Lower lobe of right lung (tissue), 2 donors: ENCODE measurements around the gene LTBP1. TPM values are rescaled to one million over a fixed set of nuclear protein-coding genes. Genes with fewer than 3 reads are reported as not detected.

Source experiments
- ATAC-seq, 2 donors: fragments of 200-7000 bp; cut with Tn5 transposase; one replicate each; pipeline ENCODE4 v1.9.1; 2020 to 2022; ENCODE audit warnings: mild to moderate bottlenecking in 2 of 2, moderate library complexity in 2 of 2
- DNase-seq: peaks from one replicate; pipeline ENCODE4 v3.0.0-alpha.2; 2020
- H3K27ac ChIP-seq: fragments of 200-600 bp; one replicate; pipeline ENCODE4 v1.8.0; 2022
- H3K27me3 ChIP-seq: fragments of 200-600 bp; one replicate; pipeline ENCODE4 v1.8.0; 2022; ENCODE audit warnings: low read depth
- H3K36me3 ChIP-seq: fragments of 200-600 bp; one replicate; pipeline ENCODE4 v1.8.0; 2022; ENCODE audit warnings: mild to moderate bottlenecking
- H3K4me1 ChIP-seq: fragments of 200-600 bp; one replicate; pipeline ENCODE4 v1.8.0; 2022
- H3K4me3 ChIP-seq: fragments of 200-600 bp; one replicate; pipeline ENCODE4 v1.8.0; 2022; ENCODE audit warnings: mild to moderate bottlenecking
- H3K9me3 ChIP-seq: fragments of 200-600 bp; one replicate; pipeline ENCODE4 v1.8.0; 2022
- intact Hi-C: fragments of 100-400 bp; cut with DNase I; formaldehyde crosslinking; loops from one replicate; pipeline ENCODE4 v1.11.0; 2022
- total RNA-seq: library from RNA; stranded (reverse); fragmentation: NEBNext Ultra II Directional; extraction: Animal tissue kit (Norgen Biotek cat#: 25700); gene quantifications from one replicate; pipeline ENCODE4 v1.2.1, GENCODE V29; 2021
- TF ChIP-seq, protein P1 (sequence below): fragments of 200-600 bp; IDR thresholded peaks from one replicate; pipeline ENCODE4 v1.8.0; 2022; ENCODE audit warnings: antibody characterized with exemption, mild to moderate bottlenecking
- donor health status: DM: no; HTN: yes; CAD: no; lungs with severe emphysema.

LTBP1 gene
- total RNA-seq, 1 donor from 2014 or later: 34.7 TPM

DNA sequence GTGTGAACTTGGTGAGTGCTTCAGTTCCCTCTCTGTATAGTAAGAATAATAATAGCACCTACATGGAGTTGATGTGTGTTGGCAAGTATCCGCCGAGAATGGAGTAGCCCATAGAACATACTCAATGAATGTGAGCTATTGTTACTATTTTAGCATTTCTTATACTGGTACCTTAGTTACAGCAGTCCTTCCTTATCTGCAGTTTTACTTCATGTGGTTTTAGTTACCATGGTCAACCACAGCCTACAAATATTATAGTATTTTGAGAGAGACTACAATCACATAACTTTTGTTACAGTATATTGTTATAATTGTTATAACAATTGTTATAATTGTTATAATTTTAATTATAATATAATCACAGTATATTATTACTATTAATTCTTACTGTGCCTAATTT is 377.2 kb downstream of the LTBP1 start:
- H3K27ac ChIP-seq: no peak overlapping the region
- H3K27me3 ChIP-seq: no peaks in the 10 kb centered on the region
- peaks cover 20% of the 10 kb centered on the region for H3K4me1 ChIP-seq
- H3K9me3 ChIP-seq: no peaks in the 10 kb centered on the region
- no peak for ATAC-seq
- no peaks in the 10 kb centered on the region for H3K36me3 ChIP-seq
- intact Hi-C loops: no loop called here
- TF ChIP-seq, protein P1, sequence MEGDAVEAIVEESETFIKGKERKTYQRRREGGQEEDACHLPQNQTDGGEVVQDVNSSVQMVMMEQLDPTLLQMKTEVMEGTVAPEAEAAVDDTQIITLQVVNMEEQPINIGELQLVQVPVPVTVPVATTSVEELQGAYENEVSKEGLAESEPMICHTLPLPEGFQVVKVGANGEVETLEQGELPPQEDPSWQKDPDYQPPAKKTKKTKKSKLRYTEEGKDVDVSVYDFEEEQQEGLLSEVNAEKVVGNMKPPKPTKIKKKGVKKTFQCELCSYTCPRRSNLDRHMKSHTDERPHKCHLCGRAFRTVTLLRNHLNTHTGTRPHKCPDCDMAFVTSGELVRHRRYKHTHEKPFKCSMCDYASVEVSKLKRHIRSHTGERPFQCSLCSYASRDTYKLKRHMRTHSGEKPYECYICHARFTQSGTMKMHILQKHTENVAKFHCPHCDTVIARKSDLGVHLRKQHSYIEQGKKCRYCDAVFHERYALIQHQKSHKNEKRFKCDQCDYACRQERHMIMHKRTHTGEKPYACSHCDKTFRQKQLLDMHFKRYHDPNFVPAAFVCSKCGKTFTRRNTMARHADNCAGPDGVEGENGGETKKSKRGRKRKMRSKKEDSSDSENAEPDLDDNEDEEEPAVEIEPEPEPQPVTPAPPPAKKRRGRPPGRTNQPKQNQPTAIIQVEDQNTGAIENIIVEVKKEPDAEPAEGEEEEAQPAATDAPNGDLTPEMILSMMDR: no peak
- H3K4me3 ChIP-seq: no peak overlapping the region
- DNase-seq: no peak

DNA sequence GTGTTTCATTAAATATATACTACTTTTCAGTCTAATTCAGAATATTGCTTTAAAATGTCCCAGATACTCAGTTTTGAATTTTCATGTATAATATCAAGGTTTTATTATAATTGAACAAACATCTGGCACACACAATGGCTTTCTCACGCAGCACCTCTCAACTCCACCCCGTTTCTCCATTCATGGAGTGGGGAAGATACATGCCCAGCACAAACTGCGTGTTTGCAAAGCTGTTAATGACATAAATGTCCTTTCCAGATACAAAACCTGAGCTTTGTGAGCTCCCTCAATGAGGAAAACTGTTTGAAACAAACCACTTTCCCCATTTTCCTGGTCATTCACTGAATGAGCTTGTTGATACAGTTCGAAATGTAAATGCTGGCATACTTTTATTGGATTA is 379.3 kb downstream of the LTBP1 start:
- ATAC-seq: no peak
- H3K27ac ChIP-seq: no peak overlapping the region
- intact Hi-C loops: no loop called here
- H3K9me3 ChIP-seq: no peaks in the 10 kb centered on the region
- DNase-seq: no peak
- no peaks in the 10 kb centered on the region for H3K36me3 ChIP-seq
- TF ChIP-seq, protein P1: no peak
- H3K4me1 ChIP-seq: peaks cover 15% of the 10 kb centered on the region
- no peaks in the 10 kb centered on the region for H3K27me3 ChIP-seq
- no peak overlapping the region for H3K4me3 ChIP-seq

DNA sequence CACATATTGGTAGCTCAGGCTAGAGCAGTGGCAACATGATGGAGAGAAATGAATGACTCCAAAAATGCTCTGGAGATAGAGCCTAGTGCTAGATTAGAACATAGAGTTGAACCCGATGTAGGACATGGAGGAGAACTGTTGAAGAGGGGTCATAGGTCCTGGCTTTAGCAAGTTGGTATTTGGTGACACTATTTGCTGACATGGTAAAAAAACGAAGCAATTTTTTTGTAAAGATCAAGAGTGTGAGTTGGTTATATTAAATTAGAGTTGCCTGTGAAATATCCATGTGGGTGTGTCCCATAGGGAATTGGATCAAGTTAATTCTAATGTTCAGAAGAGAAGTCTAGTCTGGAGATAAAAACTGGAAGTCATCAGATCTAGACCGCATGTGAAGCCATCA is 386.7 kb downstream of the LTBP1 start:
- Histone ChIP-seq H3K4me1 (no peaks in the 10 kb centered on the region), H3K4me3 (no peak overlapping the region), H3K27ac (no peak overlapping the region), H3K36me3 (no peaks in the 10 kb centered on the region), H3K9me3 (no peaks in the 10 kb centered on the region), H3K27me3 (no peaks in the 10 kb centered on the region)
- TF ChIP-seq, protein P1: no peak
- intact Hi-C loops: no loop called here
- no peak for ATAC-seq
- no peak for DNase-seq

DNA sequence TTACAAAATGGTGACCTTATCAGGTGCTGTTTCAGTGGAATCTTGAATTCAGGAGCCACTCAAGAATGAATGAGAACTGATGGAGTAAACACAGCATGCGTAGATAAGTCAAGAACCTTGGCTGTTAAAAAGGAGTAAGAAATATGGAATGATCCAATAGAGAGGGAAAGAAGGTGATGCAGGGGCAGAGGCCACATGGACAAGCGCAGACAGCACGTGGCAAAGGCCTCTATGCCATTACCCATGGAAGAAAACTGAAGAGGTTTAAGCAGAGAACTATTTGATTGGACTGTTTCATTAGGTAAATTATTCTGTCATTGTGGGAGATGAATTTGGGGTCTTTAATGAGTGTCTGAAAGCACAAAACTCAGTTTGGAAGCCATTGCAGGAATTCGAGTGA is 387.3 kb downstream of the LTBP1 start:
- DNase-seq (no peak), ATAC-seq (no peak)
- TF ChIP-seq, protein P1: no peak
- intact Hi-C loops: no loop called here
- Histone ChIP-seq H3K4me3 (no peak overlapping the region), H3K9me3 (no peaks in the 10 kb centered on the region), H3K27me3 (no peaks in the 10 kb centered on the region), H3K36me3 (no peaks in the 10 kb centered on the region), H3K4me1 (no peaks in the 10 kb centered on the region), H3K27ac (no peak overlapping the region)

DNA sequence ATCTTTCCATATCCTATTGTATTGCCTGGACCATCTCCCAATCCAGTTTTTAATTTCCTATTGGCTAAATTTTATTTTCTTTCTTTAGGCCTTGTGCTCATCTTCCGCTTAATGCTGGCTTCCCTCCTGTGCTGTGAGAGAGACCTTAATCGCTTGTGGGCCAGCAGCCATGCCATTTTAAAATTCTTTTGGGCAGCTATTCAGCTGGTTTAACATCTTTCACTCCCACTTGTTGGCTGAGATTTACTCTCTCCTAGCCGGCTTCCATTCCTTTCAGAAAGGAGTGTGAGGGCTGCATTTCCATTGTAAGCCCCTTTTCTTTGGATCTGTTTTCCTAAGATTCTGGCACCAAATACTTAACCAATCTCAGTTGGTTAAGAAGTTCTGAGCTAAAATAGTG is 388.8 kb downstream of the LTBP1 start:
- Histone ChIP-seq H3K4me3 (no peak overlapping the region), H3K27me3 (no peaks in the 10 kb centered on the region), H3K27ac (no peak overlapping the region), H3K36me3 (no peaks in the 10 kb centered on the region), H3K9me3 (no peaks in the 10 kb centered on the region), H3K4me1 (no peaks in the 10 kb centered on the region)
- ATAC-seq: no peak
- intact Hi-C loops: no loop called here
- TF ChIP-seq, protein P1: no peak
- DNase-seq: no peak
